HG03108 (cell line): ENCODE results near the gene PPP4R3B.

Experiments used
- ATAC-seq: cut with Tn5 transposase; IDR thresholded peaks from one replicate; pipeline ENCODE4 v1.9.1; 2021; ENCODE audit warnings: moderate library complexity; ENCODE audit not compliant: unreplicated experiment

Gene PPP4R3B

DNA sequence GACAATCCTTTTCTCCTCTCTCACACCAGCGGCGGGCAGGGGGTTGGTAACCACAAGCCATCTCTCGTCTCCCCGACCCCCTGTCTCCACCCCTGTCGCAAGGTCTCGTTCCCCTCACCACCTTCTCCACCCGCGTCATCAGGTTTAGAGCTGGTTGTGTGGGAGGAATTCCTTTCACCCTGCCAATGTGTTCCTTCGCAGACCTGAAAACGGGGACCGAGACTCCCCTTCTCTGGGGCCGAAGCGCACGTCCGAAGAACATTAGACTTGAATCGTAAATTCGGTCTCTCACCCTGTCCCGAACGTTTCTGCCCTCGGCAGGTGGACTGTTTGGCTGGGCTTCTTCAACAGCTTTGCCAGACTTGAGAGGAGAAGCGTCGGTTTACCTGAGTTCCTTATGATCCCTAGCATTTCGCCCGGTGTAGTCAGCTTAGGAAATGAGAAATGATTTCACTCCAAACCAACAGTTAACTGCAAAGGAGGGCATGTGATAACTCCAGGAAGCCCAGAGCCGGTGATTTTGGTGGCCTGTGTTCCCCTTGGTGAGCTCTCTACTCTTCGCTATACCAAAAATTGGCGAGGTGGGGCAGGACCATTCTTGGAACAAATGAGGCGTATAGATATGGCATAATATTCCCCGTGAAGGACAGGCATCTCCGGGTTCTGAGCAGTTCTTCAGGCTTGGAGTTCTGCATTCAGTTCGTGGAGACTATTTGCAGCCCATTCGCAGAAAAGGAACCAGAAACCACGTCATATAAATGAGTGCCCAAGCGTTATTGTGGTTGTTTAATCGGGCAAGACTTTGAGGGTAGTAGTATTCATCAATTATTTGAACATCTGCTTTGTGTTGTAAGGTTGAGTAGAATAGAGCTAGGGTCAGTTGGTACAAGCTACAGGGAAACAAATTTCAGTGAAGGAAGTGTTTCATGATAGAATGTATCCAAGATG, 97.2 kb downstream of the PPP4R3B start:
- ATAC-seq = peak; percentile 1

GRCh38 chr2:55518841-55519165, 98.6 kb downstream of the PPP4R3B start:
- no peak for ATAC-seq

DNA sequence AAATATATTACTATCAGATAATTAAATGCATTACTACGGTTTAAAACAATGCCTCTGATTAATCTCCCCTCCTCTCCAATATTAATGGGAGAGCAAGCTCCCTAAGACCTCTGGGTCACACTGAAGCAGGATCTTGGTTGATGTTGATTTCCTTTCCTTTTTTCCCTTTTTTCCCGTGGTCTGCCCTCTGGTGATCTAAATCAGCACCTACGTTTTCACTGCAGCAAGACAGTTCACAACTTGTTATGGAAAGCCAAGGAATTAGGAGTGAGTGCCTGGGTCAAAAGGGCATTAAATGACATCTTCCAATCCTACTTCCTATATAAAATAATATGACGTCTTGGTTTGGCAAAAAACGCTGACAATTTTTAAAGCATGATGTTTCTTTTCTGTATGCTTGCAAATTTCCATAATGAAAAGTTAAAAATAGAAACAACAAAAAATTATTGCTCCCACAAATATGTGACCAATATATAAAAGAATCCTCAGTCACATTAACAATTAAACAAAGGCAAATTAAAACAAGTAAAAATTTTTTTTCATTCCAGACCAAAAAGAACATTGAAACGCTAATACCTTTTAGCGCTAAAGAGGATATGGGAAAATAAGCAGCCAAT, 105.8 kb downstream of the PPP4R3B start:
- no peak for ATAC-seq

GRCh38 chr2:55502590-55503141, 114.8 kb downstream of the PPP4R3B start:
- no peak for ATAC-seq

- no peak for ATAC-seq
Observed at GRCh38 chr2:55500025-55500424, 117.4 kb downstream of the PPP4R3B start.

GRCh38 chr2:55498582-55498981, 118.8 kb downstream of the PPP4R3B start:
- no peak for ATAC-seq
